GM19351 (cell line): Measurements from ENCODE around the gene EPHB1.

Experiments
- ATAC-seq: cut with Tn5 transposase; IDR thresholded peaks from one replicate; pipeline ENCODE4 v1.9.1; 2021; ENCODE audit warnings: mild to moderate bottlenecking, moderate library complexity; ENCODE audit not compliant: unreplicated experiment

The EPHB1 gene

GRCh38 chr3:134937256-134938028, 142.4 kb downstream of the EPHB1 start:
- ATAC-seq = no peak

GRCh38 chr3:134938029-134938525, 143.0 kb downstream of the EPHB1 start:
- no peak for ATAC-seq

DNA sequence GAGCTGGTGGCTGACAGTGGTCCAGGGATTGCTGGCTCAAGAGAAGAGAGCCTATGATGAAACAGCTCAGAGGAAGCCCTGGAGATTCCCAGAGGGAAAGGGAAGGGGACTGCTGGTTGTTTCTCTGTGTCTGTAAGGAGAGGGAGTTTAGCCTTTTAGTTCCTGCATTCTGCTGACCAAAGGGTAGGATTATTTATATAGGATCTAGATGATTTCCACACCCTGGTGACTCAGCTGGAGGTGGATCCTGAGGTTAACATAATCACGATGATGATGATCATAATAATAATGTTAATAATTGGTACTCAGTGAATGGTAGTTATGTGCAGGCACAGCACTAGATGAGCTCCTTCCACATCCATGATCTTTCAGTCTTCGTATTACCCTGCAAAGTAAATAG, 144.9 kb downstream of the EPHB1 start:
- no peak for ATAC-seq

DNA sequence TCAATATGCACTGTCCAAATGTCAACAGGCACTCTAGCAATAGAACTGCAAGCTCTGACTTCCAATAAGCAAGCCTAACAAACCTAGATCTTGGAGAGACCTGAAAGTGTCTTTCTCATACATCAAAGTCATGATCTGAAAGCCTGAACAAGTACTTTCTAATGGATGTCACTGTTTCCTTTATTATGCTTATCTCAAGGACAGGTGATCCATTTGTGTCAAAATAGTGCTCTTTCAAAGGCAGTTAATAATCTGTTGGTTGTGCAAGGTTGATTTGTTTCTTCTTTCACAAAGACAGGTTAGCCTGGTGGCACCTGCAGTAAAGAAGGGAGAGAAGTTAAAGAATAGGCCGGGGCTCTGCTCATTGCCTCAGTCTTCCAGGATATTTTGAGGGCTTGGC, 146.8 kb downstream of the EPHB1 start:
- ATAC-seq = no peak

DNA sequence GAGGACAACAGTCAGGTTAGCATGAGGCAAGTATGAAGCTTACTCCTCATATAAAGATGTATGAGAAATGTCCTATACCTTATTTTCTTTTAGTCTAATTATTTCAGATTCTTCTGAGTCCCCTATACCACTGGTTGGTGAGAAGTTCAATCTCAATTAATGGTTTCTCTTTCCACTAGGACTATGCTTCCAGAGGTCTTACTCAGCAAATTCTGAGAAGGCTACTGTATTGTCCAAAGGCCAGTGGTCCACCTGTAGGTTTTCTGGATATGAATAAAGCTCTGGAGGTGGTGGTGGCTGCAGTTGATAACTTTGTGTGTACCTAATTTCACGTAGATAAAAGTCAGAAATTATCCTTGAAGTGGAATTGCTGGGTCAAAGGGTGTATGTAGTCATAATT, 149.4 kb downstream of the EPHB1 start:
- ATAC-seq = no peak

GRCh38 chr3:134949150-134949549, 154.1 kb downstream of the EPHB1 start:
- ATAC-seq = no peak

DNA sequence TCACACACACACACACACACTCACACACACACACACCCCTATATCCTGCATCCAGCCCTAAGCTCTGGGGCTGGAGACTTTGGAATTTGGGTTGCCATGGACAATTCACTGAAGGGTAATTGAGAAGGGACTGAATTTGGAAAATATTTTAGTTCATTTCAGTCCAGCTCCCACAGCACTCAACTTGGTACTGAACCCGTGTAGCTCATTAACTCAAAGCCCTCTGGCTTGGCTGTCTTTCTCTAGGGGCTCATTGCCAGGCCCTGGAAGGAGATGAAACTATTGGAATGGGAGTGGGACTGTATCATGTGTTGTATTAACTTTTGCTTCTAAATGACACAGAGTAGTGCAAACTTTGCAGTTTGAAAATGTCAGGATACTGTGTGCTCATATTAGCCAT, 157.3 kb downstream of the EPHB1 start:
- no peak for ATAC-seq

DNA sequence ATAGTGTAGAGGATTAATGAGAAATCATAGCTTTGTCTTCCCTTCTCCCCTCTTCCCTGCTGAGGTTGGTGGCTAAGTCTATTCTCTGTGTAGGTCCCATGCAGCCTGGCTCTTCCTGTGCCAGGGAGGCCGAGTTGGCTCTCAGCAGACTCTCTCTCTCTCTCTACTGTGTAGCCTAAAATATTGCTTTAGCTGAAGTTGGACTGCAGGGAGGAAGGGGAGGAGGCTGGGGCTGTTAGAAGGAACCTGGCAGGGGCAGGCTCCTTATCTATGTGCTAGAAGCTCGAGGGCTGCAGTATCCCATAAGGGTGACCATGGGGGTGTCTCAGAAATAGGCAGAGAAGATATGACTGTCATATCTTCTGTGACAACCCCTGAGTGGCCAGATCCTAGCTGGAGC, 160.8 kb downstream of the EPHB1 start:
- ATAC-seq = peak; percentile 12

GRCh38 chr3:134956395-134956794, 161.3 kb downstream of the EPHB1 start:
- ATAC-seq = peak; percentile 81

GRCh38 chr3:134956844-134957243, 161.8 kb downstream of the EPHB1 start:
- peak; percentile 13 for ATAC-seq

DNA sequence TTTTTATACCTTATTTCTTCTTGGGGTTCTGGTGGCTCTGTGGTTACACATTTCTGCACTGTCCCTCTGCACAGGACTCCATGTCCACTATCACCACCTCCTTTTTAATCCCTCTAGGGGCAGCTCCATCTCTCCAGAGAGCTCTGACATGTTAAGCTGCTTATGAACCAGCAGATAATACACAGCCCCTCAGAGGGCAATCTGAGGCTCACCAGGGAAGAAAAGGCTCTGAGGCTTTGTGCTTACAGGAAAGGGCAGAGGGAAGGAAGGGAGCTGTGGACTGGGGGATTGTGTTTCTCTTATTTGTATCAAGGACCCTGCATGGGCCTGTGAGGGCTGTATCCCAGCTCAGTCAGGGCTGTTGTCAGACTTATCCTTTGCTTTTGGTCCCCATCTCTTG, 164.5 kb downstream of the EPHB1 start:
- ATAC-seq = no peak

DNA sequence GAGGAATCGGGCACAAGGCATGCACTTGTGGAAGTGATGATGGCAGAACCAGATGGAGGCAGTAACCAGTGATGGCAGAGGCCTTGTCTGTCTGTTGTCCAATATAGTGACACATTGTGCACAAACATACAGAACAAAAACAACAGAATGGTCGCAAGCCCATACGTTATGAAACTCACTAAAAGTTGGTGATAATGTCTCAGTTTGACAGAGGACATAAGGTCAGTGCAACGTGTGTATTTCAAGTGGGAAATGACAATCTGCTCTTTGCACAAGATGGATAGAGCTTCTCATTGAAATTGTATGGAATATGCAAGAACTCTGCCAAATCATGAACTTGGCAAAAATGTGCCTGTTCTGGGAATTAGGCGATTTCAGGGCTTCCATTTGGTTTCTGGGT, 169.2 kb downstream of the EPHB1 start:
- ATAC-seq = no peak

DNA sequence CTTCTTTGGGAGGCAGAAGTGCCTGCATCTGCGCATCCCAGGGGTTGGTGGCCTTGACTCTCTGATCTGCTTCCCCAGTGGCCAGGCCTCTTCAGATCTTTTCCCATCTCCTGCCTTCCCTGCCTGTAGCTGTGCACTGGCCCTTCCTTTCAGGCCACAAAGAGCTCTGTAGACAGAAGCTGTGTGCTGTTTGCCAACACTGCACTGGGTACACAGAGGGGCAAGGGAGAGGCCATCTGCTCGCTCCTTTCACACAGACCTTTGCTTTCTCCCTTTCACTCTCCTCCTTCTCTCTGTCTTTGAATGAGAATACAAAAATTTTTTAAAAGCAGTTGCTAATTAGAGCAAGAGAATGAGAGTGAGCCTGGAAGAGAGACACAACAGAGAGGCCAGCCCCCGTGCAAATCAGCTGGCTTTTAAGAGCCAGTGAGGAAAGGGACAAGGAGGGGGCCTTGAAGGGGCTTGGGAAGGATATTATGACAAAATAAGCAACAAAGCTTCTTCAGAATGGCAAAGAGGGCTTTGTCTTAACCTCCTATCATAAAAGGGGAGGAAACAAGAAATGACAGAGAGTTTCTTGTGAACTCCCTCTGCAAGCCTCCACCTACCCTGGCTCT, 170.9 kb downstream of the EPHB1 start:
- ATAC-seq = no peak

DNA sequence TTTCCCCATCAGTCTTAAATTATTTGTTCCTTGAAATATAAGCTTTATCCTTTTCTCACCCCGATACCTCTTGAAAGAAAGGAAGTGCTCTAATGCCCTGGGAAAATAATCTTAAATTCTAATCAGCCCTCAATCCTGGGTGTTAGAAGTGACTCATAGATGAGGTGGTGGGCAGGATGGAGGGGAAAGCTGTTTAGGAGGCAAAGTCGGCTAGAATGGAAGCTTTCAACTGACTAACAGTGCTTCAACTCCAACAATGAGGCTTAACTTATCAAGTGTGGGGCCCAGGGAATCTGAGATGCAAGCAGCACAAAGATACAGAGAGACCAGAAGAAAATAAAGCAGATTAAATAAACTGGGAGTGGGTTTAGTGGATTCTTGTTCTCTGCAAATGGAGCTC, 175.8 kb downstream of the EPHB1 start:
- ATAC-seq = no peak

DNA sequence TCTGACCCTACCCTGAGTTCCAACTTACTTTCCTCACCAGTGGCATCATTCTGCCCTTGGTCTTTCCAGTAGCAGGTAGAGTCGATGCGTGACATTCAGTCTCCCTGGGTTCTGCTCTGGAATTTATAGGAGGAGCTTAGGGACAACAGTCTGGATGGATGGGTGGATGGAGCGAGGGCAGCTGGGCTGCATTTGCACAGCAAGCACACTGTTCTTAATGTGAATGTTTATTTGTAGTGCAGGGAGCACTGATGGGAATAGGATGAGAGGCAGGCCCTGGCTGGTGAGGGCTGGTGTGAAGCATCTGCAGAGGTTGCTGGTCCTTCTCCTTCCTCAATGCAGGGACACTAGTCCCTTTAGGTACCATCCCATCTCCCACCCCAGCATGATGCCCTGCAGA, 176.2 kb downstream of the EPHB1 start:
- no peak for ATAC-seq

DNA sequence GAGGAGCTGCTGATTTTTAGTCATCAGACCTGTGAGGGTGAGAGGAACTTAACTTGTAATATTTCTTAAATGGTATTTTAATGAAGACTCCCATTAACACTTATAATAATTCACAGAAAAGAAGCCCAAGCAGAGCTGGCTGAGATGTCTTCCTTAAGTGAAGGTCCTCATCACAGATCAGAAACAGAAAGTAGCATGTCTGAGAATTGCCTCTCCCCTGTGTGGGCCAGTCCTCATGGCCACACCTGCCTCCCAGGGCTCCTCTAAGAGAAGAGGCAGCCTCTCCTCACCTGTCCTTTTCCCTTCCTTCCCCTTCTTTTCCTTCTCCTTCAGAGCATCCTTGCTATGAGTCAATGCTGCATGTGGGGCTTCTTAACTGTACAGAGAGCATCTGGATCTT, 176.8 kb downstream of the EPHB1 start:
- peak; percentile 51 for ATAC-seq

- no peak for ATAC-seq
Measured at GRCh38 chr3:134972836-134973455, 177.9 kb downstream of the EPHB1 start.

DNA sequence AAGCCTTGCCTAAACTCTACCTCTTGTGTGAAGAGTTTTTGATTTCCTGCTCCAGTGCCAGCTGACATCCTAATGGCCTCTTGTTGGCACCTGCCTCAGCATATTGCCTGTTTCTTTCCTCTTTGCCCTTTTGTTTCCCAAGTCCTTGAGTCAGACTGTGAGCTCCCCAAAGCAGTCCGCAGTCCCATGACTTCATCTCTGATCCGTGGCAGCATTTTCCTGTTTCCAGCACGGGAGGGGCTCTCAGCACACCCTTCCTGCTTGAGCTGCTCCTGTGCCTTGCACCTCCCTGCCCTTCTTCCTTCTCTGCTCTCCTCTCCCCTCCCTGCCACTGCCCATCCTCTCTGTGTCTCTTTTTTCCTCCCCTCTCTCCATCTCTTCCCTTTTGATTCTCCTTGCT, 179.6 kb downstream of the EPHB1 start:
- ATAC-seq = no peak

DNA sequence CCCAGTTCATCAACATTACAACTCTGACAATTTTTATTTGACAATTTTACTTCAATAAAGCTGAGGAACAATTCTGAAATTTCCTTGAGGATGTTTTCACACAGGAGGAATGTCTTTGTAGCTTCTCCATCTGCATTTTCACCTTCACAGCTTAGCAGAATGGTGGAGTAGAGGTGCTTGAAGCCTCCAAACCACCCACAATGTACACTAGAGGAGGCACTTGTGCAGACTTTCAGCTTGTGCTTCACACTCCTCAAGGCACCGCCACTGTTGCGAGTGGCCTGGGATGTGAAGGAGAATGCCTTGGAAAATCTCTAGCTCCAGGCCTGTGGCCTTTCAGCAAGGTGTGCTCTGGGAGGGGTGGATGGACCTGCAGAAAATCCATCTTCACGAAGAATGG, 181.9 kb downstream of the EPHB1 start:
- ATAC-seq = no peak

- no peak for ATAC-seq
Measured at GRCh38 chr3:134978658-134979057, 183.6 kb downstream of the EPHB1 start.

DNA sequence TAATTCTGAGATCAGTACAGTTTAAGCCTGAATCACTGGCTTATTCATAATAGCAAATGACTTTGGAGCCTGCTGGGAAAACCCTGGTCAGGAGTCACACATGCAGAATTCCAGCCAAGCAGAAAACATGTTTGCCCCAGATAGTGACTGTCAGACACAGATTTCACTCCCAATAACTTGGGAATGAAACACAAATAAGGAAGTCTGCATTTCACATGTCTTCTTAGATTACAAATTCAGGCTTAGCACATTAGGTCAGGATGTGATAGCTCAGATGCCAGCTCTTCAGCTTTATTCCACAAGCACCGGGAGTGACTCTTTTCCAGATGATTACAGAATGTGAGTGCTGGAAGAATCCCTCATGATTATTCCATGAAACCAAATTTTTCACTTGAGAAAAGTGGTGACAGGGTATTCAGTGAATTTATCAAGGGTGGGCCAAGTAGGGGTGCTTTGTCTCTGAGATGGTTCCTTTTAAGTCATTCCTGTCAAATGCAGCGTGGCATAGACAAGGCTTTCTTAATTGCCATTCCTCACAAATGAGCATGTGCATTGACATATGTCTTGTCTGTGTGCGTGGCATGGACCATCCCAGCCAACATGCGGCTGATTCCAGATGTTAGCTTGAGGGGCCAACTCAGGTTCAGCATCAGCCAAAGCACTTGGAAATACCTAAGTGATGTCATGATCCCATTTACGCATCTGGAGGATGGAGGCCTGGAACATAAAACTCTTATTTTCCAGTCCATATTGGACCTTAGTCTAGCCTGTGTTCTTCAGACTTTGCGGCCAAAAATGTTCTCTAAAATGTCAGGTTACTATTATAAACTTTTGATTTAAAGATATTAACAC, 191.0 kb downstream of the EPHB1 start:
- no peak for ATAC-seq
